Motor neuron (in vitro differentiated cells): Measurements from ENCODE around the gene MS4A14. TPM values are rescaled to one million over a fixed set of nuclear protein-coding genes. Genes with fewer than 3 reads are reported as not detected.

Experiments
- ATAC-seq, 8 experiments: fragments of 200-7000 bp; cut with Tn5 transposase; replicated peaks in 6 of 8; 2 replicates each; pipeline ENCODE4 v1.8.0; 2021; ENCODE audit warnings: mild to moderate bottlenecking in 8 of 8, moderate library complexity in 8 of 8
- H3K27ac ChIP-seq, 2 donors: fragments of 250-450 bp; sonication (Bioruptor Pico); 2 replicates each; pipeline ENCODE4 v1.9.0; 2021; ENCODE audit warnings: antibody characterized with exemption in 2 of 2, mild to moderate bottlenecking in 2 of 2, moderate library complexity in 1 of 2
- H3K4me1 ChIP-seq, 2 donors: fragments of 250-450 bp; sonication (Bioruptor Pico); replicated peaks in 1 of 2; 2 replicates each; pipeline ENCODE4 v1.6.1; 2021; ENCODE audit warnings: antibody characterized with exemption in 2 of 2, mild to moderate bottlenecking in 2 of 2, moderate library complexity in 1 of 2
- H3K4me3 ChIP-seq, 5 donors: fragments of 250-450 bp; sonication (Bioruptor Pico); 2 replicates each; pipeline ENCODE4 v1.9.0; 2021; ENCODE audit warnings: antibody characterized with exemption in 5 of 5, mild to moderate bottlenecking in 5 of 5, moderate library complexity in 4 of 5
- WGBS, 10 experiments: fragments of 450-650 bp; shearing (Covaris generic); methylation state at CpG; one replicate each; pipeline ENCODE4 v1.0.0; 2022; 5-methylcytosine and 5-hydroxymethylcytosine counted together
- in situ Hi-C, 9 experiments: fragments of 400-800 bp; cut with MboI; loops; one replicate each; pipeline ENCODE4 v1.15.0; 2021; ENCODE audit warnings: low sequenced_read_pairs in 9 of 9, low pct_unique_long_range_greater_than_20kb in 2 of 9; ENCODE audit not compliant: unreplicated experiment in 9 of 9
- total RNA-seq, 8 experiments: library from RNA; unstranded; fragments of 300-600 nt; gene quantifications; 2 replicates each; pipeline versions ENCODE4 v1.2.3 to v1.2.4, GENCODE V29; 2022

Gene MS4A14
- total RNA-seq, 8 experiments from 2014 or later: 0.21 to 0.43 (median 0.26) TPM; not detected in 4

DNA sequence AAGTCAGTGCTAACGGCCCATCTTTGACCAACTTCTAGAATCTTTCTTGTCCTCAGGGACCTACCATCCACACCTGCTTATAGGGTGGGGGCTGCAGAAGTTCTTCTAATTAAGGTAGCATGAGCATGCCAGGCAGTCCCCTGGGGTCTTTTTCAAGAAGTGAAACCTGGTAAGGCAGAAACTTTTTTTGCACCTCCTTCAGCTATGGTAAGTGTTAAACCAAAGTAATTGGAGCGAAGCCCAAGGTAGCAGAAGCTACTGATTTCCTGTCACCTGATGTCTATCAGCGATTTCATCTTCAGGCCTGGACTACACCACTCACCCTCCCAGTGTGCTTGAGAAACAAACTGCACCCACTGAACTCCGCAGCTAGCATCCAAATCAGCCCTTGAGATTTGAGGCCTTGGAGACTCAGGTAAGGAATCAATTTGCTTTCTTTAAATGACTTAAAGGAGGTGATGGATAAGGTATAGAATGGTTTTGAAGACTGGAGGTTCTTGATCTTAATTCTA is 59.3 kb downstream of the MS4A14 start, which contains the start of gene MS4A1:
Gene MS4A1 (plus strand): TSS at position 317 of the 512 bp plus-strand sequence. CDS start 6,528 bp downstream, outside the sequence.
- 0 to 100% (median 69%) methylated on average over 1 to 4 of the region's 4 CpGs; no CpG with 5 or more reads in 2 of the 10 experiments for WGBS, 10 experiments
- in situ Hi-C loops: no loop called here
- Histone ChIP-seq H3K4me1 (no peaks in the 10 kb centered on the region), H3K27ac (no peak within 1 kb of the TSS), H3K4me3 (no peak within 1 kb of the TSS)
- no peak for ATAC-seq

DNA sequence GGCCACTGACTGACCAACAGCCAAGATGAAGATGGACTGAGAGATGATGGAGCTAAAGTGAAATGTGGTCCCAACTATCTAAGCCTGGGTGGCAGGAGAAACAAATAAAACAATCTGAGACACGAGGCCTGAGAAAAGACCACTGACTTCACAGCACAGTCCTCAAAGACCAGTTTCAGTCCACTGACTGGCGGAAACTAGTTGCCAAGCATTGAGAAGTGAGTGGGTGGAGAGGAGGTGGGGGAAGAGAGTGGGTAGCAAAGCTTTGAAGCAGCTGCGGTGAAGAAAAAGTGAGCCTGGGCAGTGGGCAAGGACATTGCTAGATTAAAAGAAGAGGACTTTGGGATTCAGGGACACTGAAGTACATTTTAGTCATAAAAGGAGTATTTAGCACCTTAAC is 61.3 kb downstream of the MS4A14 start:
- in situ Hi-C loops: no loop called here
- H3K4me1 ChIP-seq: no peaks in the 10 kb centered on the region
- H3K27ac ChIP-seq: no peak overlapping the region
- ATAC-seq: no peak
- no peak overlapping the region for H3K4me3 ChIP-seq
- WGBS, 10 experiments: 0 to 91% (median 35%) methylated on average over 1 to 3 of the region's 3 CpGs; no CpG with 5 or more reads in 3 of the 10 experiments

DNA sequence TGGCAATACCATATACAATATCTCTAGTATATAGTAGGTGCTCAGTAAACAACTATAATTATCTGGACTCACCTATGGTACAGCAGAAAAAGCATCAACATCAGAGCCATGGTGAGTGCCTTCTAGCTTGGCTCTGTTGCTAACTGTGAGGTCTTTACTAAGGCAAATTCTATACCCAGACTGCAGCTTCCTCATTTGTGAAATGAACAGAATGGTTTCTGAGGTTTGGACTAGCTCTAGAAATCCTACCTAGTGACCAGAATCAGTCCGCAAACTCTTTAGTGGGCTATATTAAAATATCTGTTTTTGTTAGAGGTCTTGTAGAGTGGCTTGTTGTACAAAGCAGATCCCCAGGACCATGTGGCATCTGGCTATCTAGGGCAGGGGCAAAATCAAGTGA is 63.1 kb downstream of the MS4A14 start:
- in situ Hi-C loops: no loop called here
- 22 to 100% (median 85%) methylated on average over 1 of the region's 1 CpG; no CpG with 5 or more reads in 4 of the 10 experiments for WGBS, 10 experiments
- no peak for ATAC-seq
- Histone ChIP-seq H3K27ac (no peak overlapping the region), H3K4me3 (no peak overlapping the region), H3K4me1 (no peaks in the 10 kb centered on the region)

Other genes starting within 250 kb of the MS4A14 start
- gene MS4A6A, start 213.4 kb upstream of the MS4A14 start, total RNA-seq: 1 to 10 TPM in 1 of 8 experiments, under 1 TPM in 4, not detected in 3; 0.13 to 1.6 (median 0.36) TPM
- under 1 TPM in 1 of 8 experiments, not detected in 7; 0.81 TPM for gene MS4A4E, start 153.3 kb upstream of the MS4A14 start, total RNA-seq
- under 1 TPM in 2 of 8 experiments, not detected in 6; 0.14 to 0.33 TPM for gene MS4A4A, start 115.8 kb upstream of the MS4A14 start, total RNA-seq
- not detected for gene MS4A6E, start 69.2 kb upstream of the MS4A14 start, total RNA-seq
- 1 to 10 TPM in 1 of 8 experiments, under 1 TPM in 4, not detected in 3; 0.05 to 1.0 (median 0.24) TPM for gene MS4A7, start 17.9 kb upstream of the MS4A14 start, total RNA-seq
- not detected for gene MS4A5, start 33.1 kb downstream of the MS4A14 start, total RNA-seq
- 1 to 10 TPM in 1 of 8 experiments, under 1 TPM in 2, not detected in 5; 0.31 to 1.0 (median 0.90) TPM for gene MS4A1, start 59.4 kb downstream of the MS4A14 start, total RNA-seq
- gene MS4A12, start 96.3 kb downstream of the MS4A14 start, total RNA-seq: under 1 TPM in 1 of 8 experiments, not detected in 7; 0.43 TPM
- not detected for gene MS4A13, start 118.9 kb downstream of the MS4A14 start, total RNA-seq